ENCODE data around the gene AP1B1.

The AP1B1 gene

GRCh38 chr22:29396126-29396525 lies 7.8 kb upstream of the AP1B1 start:
- TF ChIP-seq, protein P1, sequence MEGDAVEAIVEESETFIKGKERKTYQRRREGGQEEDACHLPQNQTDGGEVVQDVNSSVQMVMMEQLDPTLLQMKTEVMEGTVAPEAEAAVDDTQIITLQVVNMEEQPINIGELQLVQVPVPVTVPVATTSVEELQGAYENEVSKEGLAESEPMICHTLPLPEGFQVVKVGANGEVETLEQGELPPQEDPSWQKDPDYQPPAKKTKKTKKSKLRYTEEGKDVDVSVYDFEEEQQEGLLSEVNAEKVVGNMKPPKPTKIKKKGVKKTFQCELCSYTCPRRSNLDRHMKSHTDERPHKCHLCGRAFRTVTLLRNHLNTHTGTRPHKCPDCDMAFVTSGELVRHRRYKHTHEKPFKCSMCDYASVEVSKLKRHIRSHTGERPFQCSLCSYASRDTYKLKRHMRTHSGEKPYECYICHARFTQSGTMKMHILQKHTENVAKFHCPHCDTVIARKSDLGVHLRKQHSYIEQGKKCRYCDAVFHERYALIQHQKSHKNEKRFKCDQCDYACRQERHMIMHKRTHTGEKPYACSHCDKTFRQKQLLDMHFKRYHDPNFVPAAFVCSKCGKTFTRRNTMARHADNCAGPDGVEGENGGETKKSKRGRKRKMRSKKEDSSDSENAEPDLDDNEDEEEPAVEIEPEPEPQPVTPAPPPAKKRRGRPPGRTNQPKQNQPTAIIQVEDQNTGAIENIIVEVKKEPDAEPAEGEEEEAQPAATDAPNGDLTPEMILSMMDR (IDR thresholded peaks at IDR 0.05; ENCODE audit: low read depth, low read length), result no peak
- no peak for DNase-seq (ENCODE audit: extremely low read depth, low read depth)

DNA sequence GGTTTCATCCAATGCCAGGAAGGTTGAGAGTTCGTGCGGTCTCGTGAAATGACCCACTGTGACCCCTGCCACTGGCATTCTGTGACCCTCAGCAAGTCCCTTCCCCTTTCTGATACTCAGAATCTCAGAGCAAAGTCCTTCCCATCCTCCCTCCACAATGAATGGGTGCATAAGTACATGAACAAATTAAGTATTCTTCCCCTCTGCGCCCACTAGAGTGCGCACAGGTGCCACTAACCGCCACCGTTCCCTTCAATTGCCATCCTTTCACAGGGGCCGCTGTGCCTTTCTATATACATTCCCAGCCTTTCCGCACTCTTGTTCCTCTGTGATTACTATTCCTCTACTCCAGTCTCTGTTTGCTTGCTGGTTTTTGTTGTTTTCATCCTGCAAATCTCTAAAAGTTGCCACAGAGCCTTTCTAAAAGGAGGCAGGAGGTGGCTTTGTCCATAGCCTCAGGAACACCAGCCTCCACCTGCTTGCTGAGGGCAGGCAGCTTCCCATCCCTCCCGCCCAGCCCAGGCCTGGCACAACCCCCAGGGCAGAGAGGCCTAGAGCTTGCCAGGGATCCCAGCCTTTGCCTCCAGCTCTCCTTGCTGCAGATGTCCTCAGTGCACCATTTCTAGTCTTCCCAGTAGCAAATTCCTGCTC lies 6.7 kb upstream of the AP1B1 start:
- TF ChIP-seq, protein P1 (IDR thresholded peaks at IDR 0.05; ENCODE audit: low read depth, low read length), result peak; percentile 79
- peak; percentile 48 for DNase-seq (ENCODE audit: extremely low read depth, low read depth)

DNA sequence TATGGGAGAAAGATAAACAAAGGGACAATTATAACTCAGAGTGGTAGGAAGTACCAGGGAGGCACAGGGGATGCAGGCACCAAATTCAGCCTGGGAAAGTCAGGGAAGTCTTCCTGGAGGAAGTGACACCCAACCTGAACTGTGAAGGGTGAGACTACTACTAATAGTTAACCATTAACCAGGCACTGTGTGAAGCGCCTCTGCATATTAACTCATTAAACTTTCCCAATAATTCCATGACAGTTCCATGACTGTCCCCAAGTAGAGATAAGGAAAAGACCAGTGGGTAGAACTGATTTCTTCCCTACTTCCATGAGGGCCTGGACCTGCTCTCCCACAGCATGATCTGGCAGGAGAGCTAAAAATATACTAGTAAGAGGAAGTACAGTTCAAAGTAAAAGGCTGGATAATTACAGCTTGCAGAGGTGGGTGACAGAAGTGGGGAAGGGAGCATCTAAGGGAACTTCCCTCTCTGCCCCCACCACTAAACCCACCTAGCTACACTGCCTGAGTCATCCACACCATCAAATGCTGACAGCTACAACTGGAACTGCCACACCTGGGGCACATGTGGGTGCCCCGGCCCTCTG lies 4.7 kb upstream of the AP1B1 start:
- TF ChIP-seq, protein P1 (IDR thresholded peaks at IDR 0.05; ENCODE audit: low read depth, low read length), result no peak
- DNase-seq (ENCODE audit: extremely low read depth, low read depth), result no peak

GRCh38 chr22:29391546-29391945 lies 3.2 kb upstream of the AP1B1 start:
- TF ChIP-seq, protein P1 (IDR thresholded peaks at IDR 0.05; ENCODE audit: low read depth, low read length), result no peak
- DNase-seq (ENCODE audit: extremely low read depth, low read depth), result no peak

DNA sequence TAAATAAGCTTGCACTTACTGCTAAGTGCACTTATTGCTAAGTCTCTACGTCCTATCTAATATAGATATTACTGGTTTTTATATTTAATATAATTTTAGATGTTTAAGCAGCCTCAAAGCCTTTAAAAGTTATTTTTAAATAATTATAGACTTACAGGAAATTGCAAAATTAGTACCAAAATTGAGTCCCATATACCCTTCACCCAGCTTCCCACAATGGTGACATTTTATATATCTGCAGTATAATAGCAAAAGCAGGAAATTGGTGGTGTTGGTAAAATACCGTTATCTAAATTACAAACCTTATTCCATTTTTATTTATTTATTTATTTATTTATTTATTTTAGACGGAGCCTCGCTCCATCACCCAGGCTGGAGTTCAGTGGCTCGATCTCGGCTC lies 1.9 kb upstream of the AP1B1 start:
- DNase-seq (ENCODE audit: extremely low read depth, low read depth), result no peak
- TF ChIP-seq, protein P1 (IDR thresholded peaks at IDR 0.05; ENCODE audit: low read depth, low read length), result no peak

GRCh38 chr22:29388759-29389090 lies 355 bp upstream of the AP1B1 start:
- TF ChIP-seq, protein P1 (IDR thresholded peaks at IDR 0.05; ENCODE audit: low read depth, low read length), result no peak
- DNase-seq (ENCODE audit: extremely low read depth, low read depth), result no peak

- TF ChIP-seq, protein P1 (IDR thresholded peaks at IDR 0.05; ENCODE audit: low read depth, low read length), result no peak
- DNase-seq (ENCODE audit: extremely low read depth, low read depth), result no peak
Measured at GRCh38 chr22:29386708-29387107, 1.7 kb downstream of the AP1B1 start.
